Mucosa of stomach (tissue), 1 donor: ENCODE data around the gene SLC43A3.

Experiments used
- H3K27me3 ChIP-seq: one replicate; pipeline ENCODE4 v1.7.0; 2013; ENCODE audit warnings: mild to moderate bottlenecking, low read length; ENCODE audit not compliant: control insufficient read depth, insufficient read depth
- H3K36me3 ChIP-seq: one replicate; pipeline ENCODE4 v1.7.0; 2013; ENCODE audit warnings: low read length; ENCODE audit not compliant: control insufficient read depth, insufficient read depth
- H3K4me1 ChIP-seq: one replicate; pipeline ENCODE4 v1.7.0; 2013; ENCODE audit warnings: mild to moderate bottlenecking, low read length; ENCODE audit not compliant: control insufficient read depth, insufficient read depth
- H3K4me3 ChIP-seq: one replicate; pipeline ENCODE4 v1.7.0; 2013; ENCODE audit warnings: low read length
- H3K9ac ChIP-seq: one replicate; pipeline ENCODE4 v1.7.0; 2013; ENCODE audit warnings: mild to moderate bottlenecking, low read length, moderate library complexity
- H3K9me3 ChIP-seq: one replicate; pipeline ENCODE4 v1.7.0; 2013; ENCODE audit warnings: mild to moderate bottlenecking, low read length, moderate library complexity; ENCODE audit not compliant: control insufficient read depth
- donor health status: Pancreatic carcinoma.

SLC43A3 gene

GRCh38 chr11:57421805-57422204, 5.1 kb downstream of the SLC43A3 start:
- H3K4me3 ChIP-seq: no peak overlapping the region
- no peaks in the 10 kb centered on the region for H3K9me3 ChIP-seq
- peaks cover 6% of the 10 kb centered on the region for H3K36me3 ChIP-seq
- H3K27me3 ChIP-seq: no peaks in the 10 kb centered on the region
- peaks cover 16% of the 10 kb centered on the region for H3K4me1 ChIP-seq
- no peak overlapping the region for H3K9ac ChIP-seq

- Histone ChIP-seq H3K36me3 (peaks cover 6% of the 10 kb centered on the region), H3K4me1 (peaks cover 9% of the 10 kb centered on the region), H3K9ac (no peak overlapping the region), H3K9me3 (no peaks in the 10 kb centered on the region), H3K27me3 (no peaks in the 10 kb centered on the region), H3K4me3 (no peak overlapping the region)
These were observed 5.9 kb downstream of the SLC43A3 start for GRCh38 chr11:57421066-57421465.

- H3K27me3 ChIP-seq: no peaks in the 10 kb centered on the region
- no peaks in the 10 kb centered on the region for H3K4me1 ChIP-seq
- H3K36me3 ChIP-seq: peaks cover 6% of the 10 kb centered on the region
- H3K9ac ChIP-seq: no peak overlapping the region
- H3K9me3 ChIP-seq: no peaks in the 10 kb centered on the region
- no peak overlapping the region for H3K4me3 ChIP-seq
These were observed 7.8 kb downstream of the SLC43A3 start for GRCh38 chr11:57419146-57419545.

- Histone ChIP-seq H3K4me3 (no peak overlapping the region), H3K9me3 (no peaks in the 10 kb centered on the region), H3K4me1 (no peaks in the 10 kb centered on the region), H3K36me3 (peaks cover 6% of the 10 kb centered on the region), H3K27me3 (no peaks in the 10 kb centered on the region), H3K9ac (no peak overlapping the region)
These were observed 8.8 kb downstream of the SLC43A3 start for GRCh38 chr11:57418131-57418530.

- Histone ChIP-seq H3K36me3 (peaks cover 6% of the 10 kb centered on the region), H3K9ac (no peak overlapping the region), H3K9me3 (no peaks in the 10 kb centered on the region), H3K27me3 (no peaks in the 10 kb centered on the region), H3K4me1 (no peaks in the 10 kb centered on the region), H3K4me3 (no peak overlapping the region)
These were observed 9.9 kb downstream of the SLC43A3 start for GRCh38 chr11:57417056-57417455.

GRCh38 chr11:57416436-57416835, 10.5 kb downstream of the SLC43A3 start:
- Histone ChIP-seq H3K4me1 (no peaks in the 10 kb centered on the region), H3K36me3 (peaks cover 6% of the 10 kb centered on the region), H3K9me3 (no peaks in the 10 kb centered on the region), H3K9ac (no peak overlapping the region), H3K4me3 (no peak overlapping the region), H3K27me3 (no peaks in the 10 kb centered on the region)

- H3K9me3 ChIP-seq: no peaks in the 10 kb centered on the region
- no peak overlapping the region for H3K4me3 ChIP-seq
- no peaks in the 10 kb centered on the region for H3K27me3 ChIP-seq
- H3K36me3 ChIP-seq: peaks cover 6% of the 10 kb centered on the region
- H3K4me1 ChIP-seq: no peaks in the 10 kb centered on the region
- no peak overlapping the region for H3K9ac ChIP-seq
These were observed 12.2 kb downstream of the SLC43A3 start for GRCh38 chr11:57414612-57415212.

GRCh38 chr11:57413681-57414080, 13.2 kb downstream of the SLC43A3 start:
- H3K9me3 ChIP-seq: no peaks in the 10 kb centered on the region
- H3K9ac ChIP-seq: no peak overlapping the region
- H3K27me3 ChIP-seq: no peaks in the 10 kb centered on the region
- peaks cover 6% of the 10 kb centered on the region for H3K36me3 ChIP-seq
- H3K4me3 ChIP-seq: no peak overlapping the region
- H3K4me1 ChIP-seq: no peaks in the 10 kb centered on the region

GRCh38 chr11:57410287-57410686, 16.6 kb downstream of the SLC43A3 start:
- H3K4me1 ChIP-seq: no peaks in the 10 kb centered on the region
- no peak overlapping the region for H3K9ac ChIP-seq
- no peaks in the 10 kb centered on the region for H3K36me3 ChIP-seq
- no peaks in the 10 kb centered on the region for H3K9me3 ChIP-seq
- no peak overlapping the region for H3K4me3 ChIP-seq
- H3K27me3 ChIP-seq: no peaks in the 10 kb centered on the region

- Histone ChIP-seq H3K9me3 (no peaks in the 10 kb centered on the region), H3K27me3 (no peaks in the 10 kb centered on the region), H3K9ac (no peak overlapping the region), H3K4me3 (no peak overlapping the region), H3K4me1 (no peaks in the 10 kb centered on the region), H3K36me3 (no peaks in the 10 kb centered on the region)
These were observed 17.4 kb downstream of the SLC43A3 start for GRCh38 chr11:57409321-57410100.

GRCh38 chr11:57408771-57409170, 18.1 kb downstream of the SLC43A3 start:
- Histone ChIP-seq H3K4me3 (no peak overlapping the region), H3K9ac (no peak overlapping the region), H3K4me1 (no peaks in the 10 kb centered on the region), H3K36me3 (no peaks in the 10 kb centered on the region), H3K27me3 (no peaks in the 10 kb centered on the region), H3K9me3 (no peaks in the 10 kb centered on the region)

- H3K4me3 ChIP-seq: no peak overlapping the region
- H3K4me1 ChIP-seq: no peaks in the 10 kb centered on the region
- no peaks in the 10 kb centered on the region for H3K36me3 ChIP-seq
- no peaks in the 10 kb centered on the region for H3K27me3 ChIP-seq
- no peaks in the 10 kb centered on the region for H3K9me3 ChIP-seq
- no peak overlapping the region for H3K9ac ChIP-seq
These were observed 18.9 kb downstream of the SLC43A3 start for GRCh38 chr11:57407941-57408475.
